Mesendoderm (in vitro differentiated cells): ENCODE measurements around the gene CELF5.

Experiments used
- DNase-seq: peaks from one replicate; pipeline ENCODE4 v3.0.0; 2013
- H2AK5ac ChIP-seq: 2 replicates; pipeline ENCODE4 v1.6.1; 2013; ENCODE audit warnings: low read length, inconsistent platforms
- H2BK120ac ChIP-seq: 2 replicates; pipeline ENCODE4 v1.6.1; 2013; ENCODE audit warnings: low read depth, mild to moderate bottlenecking, low read length, moderate library complexity, mixed read lengths
- H2BK15ac ChIP-seq: replicated peaks from 2 replicates; pipeline ENCODE4 v1.6.1; 2013; ENCODE audit warnings: low read depth, mild to moderate bottlenecking, moderate library complexity
- H2BK5ac ChIP-seq: 2 replicates; pipeline ENCODE4 v1.6.1; 2013; ENCODE audit warnings: low read length, inconsistent platforms
- H3K18ac ChIP-seq: 2 replicates; pipeline ENCODE4 v1.6.1; 2013; ENCODE audit warnings: mild to moderate bottlenecking, low read length, mixed read lengths
- H3K23ac ChIP-seq: one replicate; pipeline ENCODE4 v1.6.1; 2013; ENCODE audit warnings: low read length
- H3K27ac ChIP-seq: 2 replicates; pipeline ENCODE4 v1.5.1; 2013; ENCODE audit warnings: low read depth, mild to moderate bottlenecking, inconsistent platforms, low read length, moderate library complexity
- H3K27me3 ChIP-seq: 2 replicates; pipeline ENCODE4 v1.6.1; 2013; ENCODE audit warnings: low read length, control low read depth, mild to moderate bottlenecking, inconsistent platforms; ENCODE audit not compliant: insufficient read depth, poor library complexity
- H3K36me3 ChIP-seq: 2 replicates; pipeline ENCODE4 v1.6.1; 2013; ENCODE audit warnings: low read length, inconsistent platforms; ENCODE audit not compliant: control insufficient read depth, insufficient read depth
- H3K4ac ChIP-seq: one replicate; pipeline ENCODE4 v1.6.1; 2013; ENCODE audit warnings: low read depth, mild to moderate bottlenecking, low read length, moderate library complexity
- H3K4me1 ChIP-seq: 2 replicates; pipeline ENCODE4 v1.6.1; 2013; ENCODE audit warnings: low read depth, low read length, inconsistent platforms; ENCODE audit not compliant: control insufficient read depth
- H3K4me2 ChIP-seq: 2 replicates; pipeline ENCODE4 v1.6.1; 2013; ENCODE audit warnings: low read length
- H3K4me3 ChIP-seq: 2 replicates; pipeline ENCODE4 v1.5.1; 2013; ENCODE audit warnings: mild to moderate bottlenecking, low read length
- H3K56ac ChIP-seq: one replicate; pipeline ENCODE4 v1.6.1; 2013; ENCODE audit warnings: low read length
- H3K79me1 ChIP-seq: 2 replicates; pipeline ENCODE4 v1.6.1; 2013; ENCODE audit warnings: low read length, inconsistent platforms
- H3K79me2 ChIP-seq: 2 replicates; pipeline ENCODE4 v1.6.1; 2013; ENCODE audit warnings: mild to moderate bottlenecking, low read length; ENCODE audit not compliant: control insufficient read depth, insufficient read depth
- H3K9ac ChIP-seq: 2 replicates; pipeline ENCODE4 v1.6.1; 2013; ENCODE audit warnings: low read length, inconsistent platforms
- H4K5ac ChIP-seq: one replicate; pipeline ENCODE4 v1.6.1; 2013; ENCODE audit warnings: low read length
- H4K8ac ChIP-seq: one replicate; pipeline ENCODE4 v1.6.1; 2013; ENCODE audit warnings: low read depth, mild to moderate bottlenecking, control low read depth, low read length, moderate library complexity
- WGBS: extraction: QIAGEN DNeasy Blood & Tissue Kit; methylation state at CpG from one replicate; pipeline ENCODE4 v1.1.7; 2013; ENCODE audit warnings: low lambda C conversion rate, missing lambda C conversion rate; ENCODE audit not compliant: insufficient coverage; ENCODE audit errors: extremely low coverage; 5-methylcytosine and 5-hydroxymethylcytosine counted together

CELF5 gene

DNA sequence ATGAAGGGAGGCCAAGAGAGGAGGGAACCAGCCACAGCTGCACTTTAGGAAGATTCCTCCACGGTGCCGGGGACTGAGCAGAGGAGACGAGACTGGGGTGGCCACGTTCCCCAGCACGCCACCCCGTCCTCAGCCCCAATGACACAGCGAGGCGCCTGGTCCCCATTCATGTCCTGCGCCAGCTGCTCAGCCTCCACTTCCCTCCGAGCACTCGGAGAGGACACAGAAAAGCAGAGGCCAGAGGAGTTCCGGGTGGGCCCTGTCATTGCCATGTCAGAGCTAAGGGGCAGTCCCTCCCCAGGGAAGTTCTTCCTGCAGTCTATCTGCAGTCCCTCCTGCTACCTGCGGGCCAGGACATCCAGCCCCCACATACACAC is 88.7 kb downstream of the CELF5 start:
- H3K36me3 ChIP-seq: no peaks in the 10 kb centered on the region
- H2BK5ac ChIP-seq: no peak overlapping the region
- H3K27me3 ChIP-seq: no peaks in the 10 kb centered on the region
- H2BK15ac ChIP-seq: no peak overlapping the region
- H3K18ac ChIP-seq: no peak overlapping the region
- H3K23ac ChIP-seq: no peak overlapping the region
- H3K4me3 ChIP-seq: no peak overlapping the region
- no peaks in the 10 kb centered on the region for H3K4me1 ChIP-seq
- no peak overlapping the region for H3K4me2 ChIP-seq
- no peak overlapping the region for H2AK5ac ChIP-seq
- no peak overlapping the region for H3K56ac ChIP-seq
- H3K4ac ChIP-seq: no peak overlapping the region
- no peaks in the 10 kb centered on the region for H3K79me1 ChIP-seq
- no peak overlapping the region for H2BK120ac ChIP-seq
- no peak for DNase-seq
- WGBS: no CpG with 5 or more reads among the region's 13 CpGs
- H4K8ac ChIP-seq: no peak overlapping the region
- H3K27ac ChIP-seq: no peak overlapping the region
- no peaks in the 10 kb centered on the region for H3K79me2 ChIP-seq
- no peak overlapping the region for H3K9ac ChIP-seq
- no peak overlapping the region for H4K5ac ChIP-seq

DNA sequence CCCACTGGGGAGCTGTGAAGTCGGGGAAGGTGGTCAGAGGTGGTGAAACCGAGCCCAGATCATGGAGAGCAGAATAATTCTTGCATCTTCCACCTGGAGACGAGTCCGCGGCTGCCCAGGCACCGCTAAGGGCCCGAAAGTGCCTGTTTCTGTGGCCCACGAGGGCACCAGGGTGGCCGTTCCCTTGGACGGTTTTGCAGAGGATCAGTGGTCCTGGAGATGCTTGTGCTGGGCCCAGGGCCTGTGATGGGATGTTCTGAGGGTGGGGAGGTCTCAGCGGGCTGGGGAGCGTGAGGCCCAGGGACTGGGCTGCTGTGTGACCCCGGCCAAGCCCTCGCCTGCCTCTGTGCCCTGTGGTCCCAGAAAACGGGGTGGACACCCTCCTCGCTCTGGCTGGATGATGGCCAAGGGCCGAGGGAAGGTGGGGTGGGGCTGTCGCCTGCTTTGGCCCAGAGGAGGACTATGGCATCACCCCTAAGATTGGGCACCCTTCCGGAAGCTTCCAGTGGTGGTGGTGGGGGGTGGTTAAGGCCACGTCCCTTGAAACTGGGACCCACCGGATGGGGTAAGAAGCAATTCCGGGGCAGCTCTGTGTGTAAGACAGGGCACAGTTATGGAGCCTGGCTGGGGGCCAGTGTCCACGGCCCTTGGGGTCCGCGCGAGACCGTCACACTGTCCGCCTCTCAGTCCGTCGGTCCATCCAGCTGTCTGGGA is 90.7 kb downstream of the CELF5 start:
- no peak overlapping the region for H3K4me3 ChIP-seq
- no peaks in the 10 kb centered on the region for H3K79me2 ChIP-seq
- no peaks in the 10 kb centered on the region for H3K4me1 ChIP-seq
- no peak overlapping the region for H3K4me2 ChIP-seq
- no peak overlapping the region for H3K4ac ChIP-seq
- H4K8ac ChIP-seq: no peak overlapping the region
- WGBS: no CpG with 5 or more reads among the region's 30 CpGs
- H3K9ac ChIP-seq: no peak overlapping the region
- H3K56ac ChIP-seq: no peak overlapping the region
- H2BK15ac ChIP-seq: no peak overlapping the region
- H2BK120ac ChIP-seq: no peak overlapping the region
- no peak overlapping the region for H2BK5ac ChIP-seq
- H3K18ac ChIP-seq: no peak overlapping the region
- H3K36me3 ChIP-seq: no peaks in the 10 kb centered on the region
- no peak for DNase-seq
- H4K5ac ChIP-seq: no peak overlapping the region
- no peaks in the 10 kb centered on the region for H3K27me3 ChIP-seq
- no peak overlapping the region for H3K23ac ChIP-seq
- no peak overlapping the region for H2AK5ac ChIP-seq
- H3K79me1 ChIP-seq: no peaks in the 10 kb centered on the region
- H3K27ac ChIP-seq: no peak overlapping the region

DNA sequence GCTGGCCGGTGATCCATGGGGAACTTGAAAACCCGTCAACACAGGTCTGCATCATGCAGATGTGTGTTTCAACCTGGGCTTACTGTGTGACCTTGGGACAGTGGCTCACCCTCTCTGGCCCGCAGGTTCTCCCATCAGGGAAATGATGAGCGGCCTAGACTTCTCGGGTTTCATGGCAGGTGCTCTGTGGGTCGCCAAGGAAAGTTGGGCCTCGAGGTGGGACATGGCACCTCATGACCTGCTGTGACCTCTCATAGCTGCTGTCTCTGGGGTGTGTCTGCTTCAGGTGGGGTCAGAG is 91.2 kb downstream of the CELF5 start:
- no peak overlapping the region for H2BK120ac ChIP-seq
- H4K5ac ChIP-seq: no peak overlapping the region
- no peak overlapping the region for H2BK5ac ChIP-seq
- H3K36me3 ChIP-seq: no peaks in the 10 kb centered on the region
- no peaks in the 10 kb centered on the region for H3K79me2 ChIP-seq
- no peak overlapping the region for H2BK15ac ChIP-seq
- no peaks in the 10 kb centered on the region for H3K4me1 ChIP-seq
- no peak overlapping the region for H3K4ac ChIP-seq
- no peak overlapping the region for H2AK5ac ChIP-seq
- no peak overlapping the region for H3K9ac ChIP-seq
- no peak overlapping the region for H3K27ac ChIP-seq
- H3K27me3 ChIP-seq: no peaks in the 10 kb centered on the region
- no peak for DNase-seq
- WGBS: no CpG with 5 or more reads among the region's 7 CpGs
- no peaks in the 10 kb centered on the region for H3K79me1 ChIP-seq
- no peak overlapping the region for H3K18ac ChIP-seq
- H3K4me2 ChIP-seq: no peak overlapping the region
- no peak overlapping the region for H3K23ac ChIP-seq
- H4K8ac ChIP-seq: no peak overlapping the region
- no peak overlapping the region for H3K4me3 ChIP-seq
- H3K56ac ChIP-seq: no peak overlapping the region

DNA sequence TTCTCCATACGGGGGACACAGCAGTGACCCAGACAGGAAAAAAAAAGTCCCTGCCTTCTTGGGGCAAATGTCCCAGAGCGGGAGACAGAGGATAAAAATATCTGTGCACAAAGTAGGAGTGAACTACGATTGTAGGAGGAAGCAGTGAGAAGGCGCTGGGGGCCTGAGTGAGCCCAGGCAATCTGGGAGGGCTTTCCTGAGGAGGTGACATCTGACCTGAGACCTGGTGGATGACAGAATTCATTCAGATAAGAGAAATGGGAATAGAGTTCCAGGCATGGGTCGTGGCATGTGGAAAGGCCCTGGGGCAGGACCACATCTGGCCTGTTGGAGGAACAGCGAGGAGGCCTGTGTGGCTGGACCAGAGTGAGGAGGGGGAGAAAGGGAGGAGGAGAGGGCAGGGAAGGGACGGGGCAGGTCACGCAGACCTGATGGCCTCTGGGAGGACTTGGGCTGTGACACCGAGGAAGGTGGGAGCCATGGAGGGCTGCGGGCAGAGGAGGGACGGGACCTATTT is 91.7 kb downstream of the CELF5 start:
- no peaks in the 10 kb centered on the region for H3K36me3 ChIP-seq
- H3K56ac ChIP-seq: no peak overlapping the region
- no peak overlapping the region for H3K23ac ChIP-seq
- H3K27ac ChIP-seq: no peak overlapping the region
- no CpG with 5 or more reads among the region's 11 CpGs for WGBS
- H2AK5ac ChIP-seq: no peak overlapping the region
- no peak overlapping the region for H2BK120ac ChIP-seq
- no peaks in the 10 kb centered on the region for H3K79me1 ChIP-seq
- H2BK5ac ChIP-seq: no peak overlapping the region
- H3K4me2 ChIP-seq: no peak overlapping the region
- H3K4me1 ChIP-seq: no peaks in the 10 kb centered on the region
- no peak overlapping the region for H2BK15ac ChIP-seq
- H3K9ac ChIP-seq: no peak overlapping the region
- no peak overlapping the region for H3K4ac ChIP-seq
- H3K4me3 ChIP-seq: no peak overlapping the region
- H3K27me3 ChIP-seq: no peaks in the 10 kb centered on the region
- H4K8ac ChIP-seq: no peak overlapping the region
- no peak overlapping the region for H3K18ac ChIP-seq
- H4K5ac ChIP-seq: no peak overlapping the region
- H3K79me2 ChIP-seq: no peaks in the 10 kb centered on the region
- no peak for DNase-seq

DNA sequence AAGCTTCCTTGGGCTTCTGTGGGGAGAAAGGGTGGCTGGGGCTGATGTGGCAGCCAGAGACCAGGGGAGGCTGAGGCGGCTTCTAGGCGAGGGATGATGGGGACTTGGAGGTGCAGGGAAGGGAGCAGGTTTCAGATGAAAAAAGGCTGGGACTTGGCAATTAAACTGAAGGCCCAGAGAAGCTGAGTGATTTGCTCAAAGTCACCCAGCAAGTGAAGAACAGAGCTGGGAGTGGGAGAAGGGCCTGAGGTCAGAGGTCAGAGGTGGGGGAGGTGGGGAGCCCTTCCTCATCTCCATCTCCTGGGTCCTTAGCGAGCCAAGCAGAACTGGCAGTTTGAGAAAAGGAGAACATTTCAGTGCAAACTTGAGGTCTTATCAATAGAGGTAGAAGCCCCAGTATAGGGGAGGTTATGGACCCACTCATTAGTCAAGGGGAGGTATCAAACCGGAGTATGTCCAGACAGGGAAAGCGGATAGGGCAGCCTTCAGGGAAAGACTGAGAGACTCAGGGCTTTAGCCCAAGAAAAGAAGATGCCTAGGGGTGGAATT is 92.3 kb downstream of the CELF5 start:
- Histone ChIP-seq H4K5ac (no peak overlapping the region), H3K23ac (no peak overlapping the region), H3K18ac (no peak overlapping the region), H2AK5ac (no peak overlapping the region), H3K9ac (no peak overlapping the region), H3K4me1 (no peaks in the 10 kb centered on the region), H3K36me3 (no peaks in the 10 kb centered on the region), H3K4ac (no peak overlapping the region), H3K79me2 (no peaks in the 10 kb centered on the region), H3K27me3 (no peaks in the 10 kb centered on the region), H2BK5ac (no peak overlapping the region), H3K56ac (no peak overlapping the region), H4K8ac (no peak overlapping the region), H2BK15ac (no peak overlapping the region), H2BK120ac (no peak overlapping the region), H3K4me2 (no peak overlapping the region), H3K79me1 (no peaks in the 10 kb centered on the region), H3K4me3 (no peak overlapping the region), H3K27ac (no peak overlapping the region)
- no CpG with 5 or more reads among the region's 5 CpGs for WGBS
- DNase-seq: no peak
